Caco-2 (cell line): ENCODE measurements around the gene MEP1B. TPM values are rescaled to one million over a fixed set of nuclear protein-coding genes. Genes with fewer than 3 reads are reported as not detected.
A peak's percentile ranks its signal among the peaks of the same experiment; 100 is the strongest.

Experiments
- Bru-seq: library from RNA; stranded (reverse); fragments of 400-500 nt; gene quantifications from one replicate; lab custom pipeline; 2021; lab: Mats Ljungman, UMichigan
- BruChase-seq, 2 experiments: library from RNA; stranded (reverse); fragments of 400-500 nt; gene quantifications; one replicate each; lab custom pipeline; 2021; lab: Mats Ljungman, UMichigan
- BruUV-seq: library from RNA; stranded (reverse); fragments of 400-500 nt; replicated peaks from 2 replicates; lab custom pipeline; 2021; lab: Mats Ljungman, UMichigan
- CTCF ChIA-PET: fragments of 300-600 bp; sonication (Branson Sonifier 250); formaldehyde crosslinking; loops from one replicate; lab custom pipeline; 2022; ENCODE audit warnings: antibody characterized with exemption; lab: Charles Lee
- POLR2A ChIA-PET: fragments of 300-600 bp; sonication (Branson Sonifier 250); formaldehyde crosslinking; loops from one replicate; lab custom pipeline; 2022; ENCODE audit warnings: antibody characterized with exemption; lab: Charles Lee
- DNase-seq, 2 experiments: peaks; one replicate each; pipeline versions ENCODE4 v3.0.0 to v3.0.0-alpha.2; 2020 to 2022
- H3K27me3 ChIP-seq: replicated peaks from 2 replicates; pipeline ENCODE4 v1.6.0; 2011; ENCODE audit warnings: low read length; ENCODE audit not compliant: control insufficient read depth, insufficient read depth
- H3K36me3 ChIP-seq: 2 replicates; pipeline ENCODE4 v1.5.1; 2011; ENCODE audit warnings: low read length; ENCODE audit not compliant: control insufficient read depth, insufficient read depth
- H3K4me1 ChIP-seq: fragments of 250-450 bp; sonication (Bioruptor Pico); 2 replicates; pipeline ENCODE4 v1.5.1; 2020; ENCODE audit warnings: mild to moderate bottlenecking
- H3K4me3 ChIP-seq: 2 replicates; pipeline ENCODE4 v1.5.1; 2011; ENCODE audit warnings: low read depth, mild to moderate bottlenecking, control low read depth, low read length
- H3K9me3 ChIP-seq: fragments of 250-450 bp; sonication (Bioruptor Pico); 2 replicates; pipeline ENCODE4 v1.5.1; 2020; ENCODE audit warnings: mild to moderate bottlenecking, moderate library complexity
- H3K27ac Mint-ChIP-seq: one replicate; pipeline ENCODE4 v1.8.0; 2022; ENCODE audit warnings: mixed read lengths; ENCODE audit not compliant: unreplicated experiment
- H3K27me3 Mint-ChIP-seq: one replicate; pipeline ENCODE4 v1.8.0; 2022; ENCODE audit warnings: mixed read lengths; ENCODE audit not compliant: insufficient read depth, unreplicated experiment
- H3K36me3 Mint-ChIP-seq: one replicate; pipeline ENCODE4 v1.8.0; 2022; ENCODE audit warnings: mild to moderate bottlenecking, mixed read lengths; ENCODE audit not compliant: insufficient read depth, unreplicated experiment
- H3K4me1 Mint-ChIP-seq: one replicate; pipeline ENCODE4 v1.8.0; 2022; ENCODE audit warnings: low read depth, mixed read lengths; ENCODE audit not compliant: unreplicated experiment
- H3K4me3 Mint-ChIP-seq: one replicate; pipeline ENCODE4 v1.8.0; 2022; ENCODE audit warnings: mild to moderate bottlenecking, moderate library complexity, mixed read lengths; ENCODE audit not compliant: unreplicated experiment
- H3K9me3 Mint-ChIP-seq: one replicate; pipeline ENCODE4 v1.8.0; 2022; ENCODE audit warnings: mixed read lengths; ENCODE audit not compliant: unreplicated experiment
- intact Hi-C: fragments of 100-400 bp; cut with micrococcal nuclease; formaldehyde crosslinking; loops from one replicate; pipeline ENCODE4 v1.10.0; 2022; ENCODE audit not compliant: unreplicated experiment
- long read RNA-seq: library from polyadenylated mRNA; stranded (forward); transcript quantifications from one replicate; pipeline ENCODE4 v2.0.0, GENCODE V29; 2022
- total RNA-seq: library from RNA; stranded (reverse); gene quantifications from 2 replicates; pipeline ENCODE4 v1.2.3, GENCODE V29; 2022
- TF ChIP-seq, protein P1 (sequence below), 2 experiments: fragments of 200-600 bp in 1 of 2; IDR thresholded peaks; 1 replicate in 1 of 2; 2 replicates in 1 of 2; pipeline versions ENCODE4 v1.5.1 to v1.8.0; 2011 to 2022; ENCODE audit warnings: antibody characterized with exemption in 1 of 2, control low read depth in 1 of 2, inconsistent platforms in 1 of 2, low read depth in 1 of 2, low read length in 1 of 2, mild to moderate bottlenecking in 1 of 2, moderate library complexity in 1 of 2; ENCODE audit not compliant: insufficient read depth in 1 of 2, severe bottlenecking in 1 of 2, unreplicated experiment in 1 of 2

Gene MEP1B
- not detected in 2 replicates for total RNA-seq
- Bru-seq, nascent RNA = percentile 3 among the genes with signal in this experiment
- percentile 19 among the genes with signal in this experiment for BruChase-seq, experiment 1, labeled RNA remaining after a 2-hour chase
- BruChase-seq, experiment 2, labeled RNA remaining after a 6-hour chase = percentile 16 among the genes with signal in this experiment
- long read RNA-seq = 0 reads

DNA sequence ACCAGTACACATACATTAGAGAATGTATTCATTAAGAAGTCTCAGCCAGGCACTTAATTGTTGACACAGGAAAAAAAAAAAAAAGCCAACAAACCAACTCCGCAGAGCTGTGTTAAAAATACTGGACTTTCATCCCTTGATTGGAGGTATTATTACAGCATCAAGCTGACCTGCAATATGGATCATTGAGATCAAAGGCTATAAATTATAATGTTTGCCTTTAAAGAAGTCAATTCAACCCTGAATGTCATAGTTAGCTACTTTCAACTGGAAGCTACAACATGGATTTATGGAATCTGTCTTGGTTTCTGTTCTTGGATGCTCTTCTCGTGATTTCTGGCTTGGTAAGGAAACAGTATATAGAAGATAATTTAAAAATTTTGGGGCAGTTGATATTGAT is at the start of gene MEP1B:
Gene MEP1B (plus strand): TSS at position 250 of the 400 bp plus-strand sequence. CDS start 32 bp downstream, at position 282.
- H3K36me3 ChIP-seq = no peaks in the 10 kb centered on the region
- Mint-ChIP-seq H3K27ac (no peak within 1 kb of the TSS), H3K9me3 (no peaks in the 10 kb centered on the region), H3K4me3 (no peak within 1 kb of the TSS), H3K4me1 (no peaks in the 10 kb centered on the region), H3K27me3 (no peaks in the 10 kb centered on the region), H3K36me3 (no peaks in the 10 kb centered on the region)
- DNase-seq = no peak
- no peaks in the 10 kb centered on the region for H3K27me3 ChIP-seq
- no peaks in the 10 kb centered on the region for H3K9me3 ChIP-seq
- TF ChIP-seq, protein P1, sequence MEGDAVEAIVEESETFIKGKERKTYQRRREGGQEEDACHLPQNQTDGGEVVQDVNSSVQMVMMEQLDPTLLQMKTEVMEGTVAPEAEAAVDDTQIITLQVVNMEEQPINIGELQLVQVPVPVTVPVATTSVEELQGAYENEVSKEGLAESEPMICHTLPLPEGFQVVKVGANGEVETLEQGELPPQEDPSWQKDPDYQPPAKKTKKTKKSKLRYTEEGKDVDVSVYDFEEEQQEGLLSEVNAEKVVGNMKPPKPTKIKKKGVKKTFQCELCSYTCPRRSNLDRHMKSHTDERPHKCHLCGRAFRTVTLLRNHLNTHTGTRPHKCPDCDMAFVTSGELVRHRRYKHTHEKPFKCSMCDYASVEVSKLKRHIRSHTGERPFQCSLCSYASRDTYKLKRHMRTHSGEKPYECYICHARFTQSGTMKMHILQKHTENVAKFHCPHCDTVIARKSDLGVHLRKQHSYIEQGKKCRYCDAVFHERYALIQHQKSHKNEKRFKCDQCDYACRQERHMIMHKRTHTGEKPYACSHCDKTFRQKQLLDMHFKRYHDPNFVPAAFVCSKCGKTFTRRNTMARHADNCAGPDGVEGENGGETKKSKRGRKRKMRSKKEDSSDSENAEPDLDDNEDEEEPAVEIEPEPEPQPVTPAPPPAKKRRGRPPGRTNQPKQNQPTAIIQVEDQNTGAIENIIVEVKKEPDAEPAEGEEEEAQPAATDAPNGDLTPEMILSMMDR (IDR thresholded peaks at IDR 0.05; ENCODE audit: insufficient read depth in 1 of 2, low read depth in 1 of 2, low read length in 1 of 2, severe bottlenecking in 1 of 2, unreplicated experiment in 1 of 2) = no peak
- intact Hi-C loops = no loop called here
- ChIA-PET POLR2A (no interaction called here), CTCF (no interaction called here)
- BruUV-seq = no TSS peak
- no peak within 1 kb of the TSS for H3K4me3 ChIP-seq
- H3K4me1 ChIP-seq = no peaks in the 10 kb centered on the region

DNA sequence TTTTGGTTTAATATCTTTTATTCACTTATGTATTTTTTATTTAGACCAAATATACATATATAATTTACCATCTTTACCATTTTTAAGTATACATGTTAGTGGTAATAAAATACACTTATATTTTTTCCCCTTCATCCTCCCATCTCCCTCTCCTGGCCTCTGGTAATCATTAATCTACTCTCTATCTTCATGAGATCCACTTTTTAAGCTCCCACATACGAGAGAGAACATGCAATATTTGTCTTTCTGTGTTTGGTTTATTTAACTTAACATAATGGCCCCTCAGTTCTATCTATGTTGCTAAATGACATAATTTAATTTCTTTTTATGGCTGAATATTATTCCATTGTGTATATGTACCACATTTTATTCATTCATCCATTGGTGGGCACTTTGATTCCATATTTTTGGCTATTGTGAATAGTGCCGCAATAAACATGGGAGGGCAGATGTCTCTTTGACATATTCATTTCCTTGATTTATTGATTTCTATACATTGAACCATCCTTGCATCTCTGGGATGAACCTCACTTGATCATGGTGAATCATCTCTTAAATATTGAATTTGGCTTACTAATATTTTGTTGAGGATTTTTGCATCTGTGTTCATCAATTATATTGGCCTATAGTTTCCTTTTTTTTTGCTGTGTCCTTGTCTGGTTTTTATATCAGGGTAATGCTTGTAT is 41.5 kb upstream of the MEP1B start:
- H3K9me3 ChIP-seq = no peaks in the 10 kb centered on the region
- H3K4me1 ChIP-seq = no peaks in the 10 kb centered on the region
- H3K4me3 ChIP-seq = no peak overlapping the region
- no peak overlapping the region for H3K27ac Mint-ChIP-seq
- H3K36me3 ChIP-seq = no peaks in the 10 kb centered on the region
- no peaks in the 10 kb centered on the region for H3K27me3 Mint-ChIP-seq
- no peaks in the 10 kb centered on the region for H3K9me3 Mint-ChIP-seq
- H3K36me3 Mint-ChIP-seq = no peaks in the 10 kb centered on the region
- H3K4me3 Mint-ChIP-seq = no peak overlapping the region
- no peak for DNase-seq
- H3K27me3 ChIP-seq = no peaks in the 10 kb centered on the region
- no TSS peak for BruUV-seq
- intact Hi-C loops = no loop called here
- TF ChIP-seq, protein P1 (IDR thresholded peaks at IDR 0.05; ENCODE audit: insufficient read depth in 1 of 2, low read depth in 1 of 2, low read length in 1 of 2, severe bottlenecking in 1 of 2, unreplicated experiment in 1 of 2) = no peak
- ChIA-PET CTCF (no interaction called here), POLR2A (no interaction called here)
- H3K4me1 Mint-ChIP-seq = no peaks in the 10 kb centered on the region

DNA sequence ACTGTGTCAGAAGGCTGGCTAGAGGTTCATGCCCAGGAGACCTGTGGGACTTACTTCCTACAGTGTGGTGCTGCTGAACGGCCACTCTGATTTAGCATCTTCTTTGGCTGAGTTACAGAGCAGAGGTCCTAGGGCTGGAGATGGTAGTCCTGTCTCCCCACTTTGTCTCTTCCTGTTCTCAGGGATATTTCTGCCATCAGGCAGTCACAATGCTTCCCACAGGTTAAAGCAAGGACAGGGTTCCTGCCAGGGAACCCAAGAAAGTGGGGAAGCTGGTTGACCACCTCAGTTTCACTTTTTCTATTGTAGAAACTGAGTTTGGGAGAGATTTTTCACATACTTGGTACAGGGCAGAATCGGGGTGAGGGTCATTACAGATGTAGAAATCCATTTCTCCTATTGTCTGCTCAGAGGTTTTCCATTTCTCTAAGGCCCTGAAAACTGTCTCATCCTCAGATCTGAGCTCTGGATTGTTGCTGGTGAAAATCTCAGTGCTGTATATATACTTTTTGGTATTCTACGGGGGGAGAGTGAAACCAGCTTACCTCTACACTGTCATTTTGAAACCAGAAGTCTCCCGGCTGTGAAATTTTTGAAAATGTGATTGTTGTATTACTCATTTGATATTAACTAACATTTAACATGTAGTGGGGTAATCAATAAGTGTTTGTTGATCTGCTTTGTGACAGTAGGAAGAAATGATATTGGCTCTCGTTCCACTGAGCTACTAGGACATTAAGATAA is 37.0 kb upstream of the MEP1B start:
- no peaks in the 10 kb centered on the region for H3K27me3 Mint-ChIP-seq
- H3K9me3 ChIP-seq = no peaks in the 10 kb centered on the region
- no peaks in the 10 kb centered on the region for H3K9me3 Mint-ChIP-seq
- no peaks in the 10 kb centered on the region for H3K4me1 ChIP-seq
- peaks cover 1% of the 10 kb centered on the region for H3K36me3 Mint-ChIP-seq
- no peaks in the 10 kb centered on the region for H3K4me1 Mint-ChIP-seq
- no peak for DNase-seq
- ChIA-PET POLR2A (no interaction called here), CTCF (no interaction called here)
- intact Hi-C loops = no loop called here
- BruUV-seq = no TSS peak
- no peak overlapping the region for H3K4me3 Mint-ChIP-seq
- TF ChIP-seq, protein P1 (IDR thresholded peaks at IDR 0.05; ENCODE audit: insufficient read depth in 1 of 2, low read depth in 1 of 2, low read length in 1 of 2, severe bottlenecking in 1 of 2, unreplicated experiment in 1 of 2) = no peak
- H3K27ac Mint-ChIP-seq = no peak overlapping the region
- no peaks in the 10 kb centered on the region for H3K36me3 ChIP-seq
- H3K4me3 ChIP-seq = no peak overlapping the region
- H3K27me3 ChIP-seq = no peaks in the 10 kb centered on the region
